DOHH2 (cell line): ENCODE measurements around the gene PDE8A.

Experiments
- EZH2phosphoT487 ChIP-seq: fragments of 200-600 bp; sonication (generic); IDR thresholded peaks from 2 replicates; pipeline ENCODE4 v1.6.1; 2017; ENCODE audit warnings: borderline replicate concordance, mild to moderate bottlenecking, antibody characterized with exemption, low read length, moderate library complexity, mixed read lengths
- TF ChIP-seq, protein P1 (sequence below): fragments of 200-600 bp; sonication (generic); IDR thresholded peaks from one replicate; pipeline ENCODE4 v1.5.1; 2014; ENCODE audit warnings: antibody characterized with exemption, mild to moderate bottlenecking, low read depth, low read length; ENCODE audit not compliant: poor library complexity, severe bottlenecking

GRCh38 chr15:85091990-85092389 is 110.3 kb downstream of the PDE8A start:
- TF ChIP-seq, protein P1, sequence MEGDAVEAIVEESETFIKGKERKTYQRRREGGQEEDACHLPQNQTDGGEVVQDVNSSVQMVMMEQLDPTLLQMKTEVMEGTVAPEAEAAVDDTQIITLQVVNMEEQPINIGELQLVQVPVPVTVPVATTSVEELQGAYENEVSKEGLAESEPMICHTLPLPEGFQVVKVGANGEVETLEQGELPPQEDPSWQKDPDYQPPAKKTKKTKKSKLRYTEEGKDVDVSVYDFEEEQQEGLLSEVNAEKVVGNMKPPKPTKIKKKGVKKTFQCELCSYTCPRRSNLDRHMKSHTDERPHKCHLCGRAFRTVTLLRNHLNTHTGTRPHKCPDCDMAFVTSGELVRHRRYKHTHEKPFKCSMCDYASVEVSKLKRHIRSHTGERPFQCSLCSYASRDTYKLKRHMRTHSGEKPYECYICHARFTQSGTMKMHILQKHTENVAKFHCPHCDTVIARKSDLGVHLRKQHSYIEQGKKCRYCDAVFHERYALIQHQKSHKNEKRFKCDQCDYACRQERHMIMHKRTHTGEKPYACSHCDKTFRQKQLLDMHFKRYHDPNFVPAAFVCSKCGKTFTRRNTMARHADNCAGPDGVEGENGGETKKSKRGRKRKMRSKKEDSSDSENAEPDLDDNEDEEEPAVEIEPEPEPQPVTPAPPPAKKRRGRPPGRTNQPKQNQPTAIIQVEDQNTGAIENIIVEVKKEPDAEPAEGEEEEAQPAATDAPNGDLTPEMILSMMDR, result no peak
- TF ChIP-seq EZH2phosphoT487, result no peak
